PC-3 (cell line): ENCODE results near the gene SF3A2. TPM values are rescaled to one million over a fixed set of nuclear protein-coding genes. Genes with fewer than 3 reads are reported as not detected.

Source experiments
- ATAC-seq: fragments of 200-7000 bp; cut with Tn5 transposase; 2 replicates; pipeline ENCODE4 v1.9.1; 2020; ENCODE audit warnings: mild to moderate bottlenecking, moderate library complexity
- BruUV-seq: library from RNA; stranded (reverse); fragments of 400-500 nt; replicated peaks from 2 replicates; lab custom pipeline; 2021; lab: Mats Ljungman, UMichigan
- CTCF ChIA-PET: fragments of 300-600 bp; sonication (Branson Sonifier 250); formaldehyde crosslinking; loops from one replicate; lab custom pipeline; 2022; ENCODE audit warnings: antibody characterized with exemption; lab: Charles Lee
- POLR2A ChIA-PET: fragments of 300-600 bp; sonication (Branson Sonifier 250); formaldehyde crosslinking; loops from one replicate; lab custom pipeline; 2022; ENCODE audit warnings: antibody characterized with exemption; ENCODE audit not compliant: unreplicated experiment; lab: Charles Lee
- DNase-seq: peaks from one replicate; pipeline ENCODE4 v3.0.0-alpha.2; 2015
- H2AFZ ChIP-seq: fragments of 300-600 bp; sonication (generic); 2 replicates; pipeline ENCODE4 v1.6.0; 2016; ENCODE audit warnings: antibody characterized with exemption, low read length
- H3F3A ChIP-seq: fragments of 300-600 bp; sonication (generic); one replicate; pipeline ENCODE4 v1.6.0; 2017; ENCODE audit warnings: antibody characterized with exemption, low read length, control low read depth, mild to moderate bottlenecking; ENCODE audit not compliant: unreplicated experiment
- H3K27ac ChIP-seq: fragments of 300-600 bp; sonication (generic); 2 replicates; pipeline ENCODE4 v1.5.1; 2016; ENCODE audit warnings: mild to moderate bottlenecking, low read length
- H3K27me3 ChIP-seq: fragments of 300-600 bp; sonication (generic); 2 replicates; pipeline ENCODE4 v1.6.1; 2016; ENCODE audit warnings: low read length, mixed read lengths
- H3K36me3 ChIP-seq: fragments of 300-600 bp; sonication (generic); 2 replicates; pipeline ENCODE4 v1.6.1; 2016; ENCODE audit warnings: low read depth, mixed run types, low read length, mixed read lengths
- H3K4me1 ChIP-seq: fragments of 300-600 bp; sonication (generic); 2 replicates; pipeline ENCODE4 v1.5.1; 2016; ENCODE audit warnings: low read length; ENCODE audit not compliant: insufficient read depth
- H3K4me2 ChIP-seq: fragments of 300-600 bp; sonication (generic); 2 replicates; pipeline ENCODE4 v1.6.0; 2016; ENCODE audit warnings: low read length
- H3K4me3 ChIP-seq: fragments of 300-600 bp; sonication (generic); 2 replicates; pipeline ENCODE4 v1.5.1; 2016; ENCODE audit warnings: mild to moderate bottlenecking, low read length, mixed read lengths
- H3K79me2 ChIP-seq: fragments of 300-600 bp; sonication (generic); 2 replicates; pipeline ENCODE4 v1.6.1; 2017; ENCODE audit warnings: low read length, mixed read lengths
- H3K9ac ChIP-seq: fragments of 300-600 bp; sonication (generic); 2 replicates; pipeline ENCODE4 v1.6.0; 2016; ENCODE audit warnings: mild to moderate bottlenecking, low read length
- H3K9me2 ChIP-seq: fragments of 300-600 bp; sonication (generic); replicated peaks from 2 replicates; pipeline ENCODE4 v1.6.1; 2016; ENCODE audit warnings: mixed run types, low read length, mixed read lengths
- H3K9me3 ChIP-seq: fragments of 300-600 bp; sonication (generic); 2 replicates; pipeline ENCODE4 v1.6.1; 2016; ENCODE audit warnings: low read length, mixed read lengths
- H4K20me1 ChIP-seq: fragments of 300-600 bp; sonication (generic); 2 replicates; pipeline ENCODE4 v1.6.1; 2016; ENCODE audit warnings: low read length, mixed read lengths
- CTCF ChIP-seq: fragments of 300-600 bp; sonication (generic); conservative IDR thresholded peaks from 2 replicates; pipeline ENCODE4 v1.5.1; 2017; ENCODE audit warnings: antibody characterized with exemption, low read depth, mild to moderate bottlenecking, low read length
- EZH2 ChIP-seq: fragments of 300-600 bp; sonication (generic); IDR thresholded peaks from one replicate; pipeline ENCODE4 v1.6.1; 2017; ENCODE audit warnings: antibody characterized with exemption, mild to moderate bottlenecking, low read length; ENCODE audit not compliant: unreplicated experiment
- EZH2phosphoT487 ChIP-seq: fragments of 300-600 bp; sonication (generic); IDR thresholded peaks from 2 replicates; pipeline ENCODE4 v1.6.1; 2018; ENCODE audit warnings: mild to moderate bottlenecking, antibody characterized with exemption, low read length, borderline replicate concordance
- intact Hi-C: fragments of 100-400 bp; cut with micrococcal nuclease; formaldehyde crosslinking; loops from 2 replicates; pipeline ENCODE4 v1.9.0; 2023
- total RNA-seq: library from RNA; depleted of rRNA; stranded (reverse); fragments of >200 nt; gene quantifications from 2 replicates; pipeline ENCODE4 v1.2.3, GENCODE V29; 2014

SF3A2 gene
- total RNA-seq, 1 experiment from 2014 or later, result 55.5 TPM

GRCh38 chr19:2214251-2214650 lies 22.4 kb upstream of the SF3A2 start:
- CTCF ChIA-PET, result no interaction called here
- no peak overlapping the region for H3K27ac ChIP-seq
- H2AFZ ChIP-seq, result no peak overlapping the region
- no peaks in the 10 kb centered on the region for H3K9me2 ChIP-seq
- H3F3A ChIP-seq, result no peaks in the 10 kb centered on the region
- BruUV-seq, result no TSS peak
- H3K4me2 ChIP-seq, result no peak overlapping the region
- no peaks in the 10 kb centered on the region for H3K4me1 ChIP-seq
- H3K36me3 ChIP-seq, result peaks cover 5% of the 10 kb centered on the region; the same call in 1 of the 2 replicates
- no peak overlapping the region for H3K9ac ChIP-seq
- ATAC-seq, result no peak
- no peak overlapping the region for H3K4me3 ChIP-seq
- no peaks in the 10 kb centered on the region for H4K20me1 ChIP-seq
- DNase-seq, result no peak
- intact Hi-C loops, result no loop called here
- no peaks in the 10 kb centered on the region for H3K9me3 ChIP-seq
- POLR2A ChIA-PET, result no interaction called here
- no peaks in the 10 kb centered on the region for H3K27me3 ChIP-seq
- H3K79me2 ChIP-seq, result no peaks in the 10 kb centered on the region
- TF ChIP-seq CTCF, result no peak
- no peak for TF ChIP-seq EZH2
- no peak for TF ChIP-seq EZH2phosphoT487

- Histone ChIP-seq H3K9ac (no peak overlapping the region), H3K9me2 (no peaks in the 10 kb centered on the region), H3K79me2 (no peaks in the 10 kb centered on the region), H4K20me1 (no peaks in the 10 kb centered on the region), H3K27ac (no peak overlapping the region), H3K27me3 (no peaks in the 10 kb centered on the region), H3K4me2 (no peak overlapping the region), H2AFZ (no peak overlapping the region), H3K4me1 (no peaks in the 10 kb centered on the region), H3K9me3 (no peaks in the 10 kb centered on the region), H3K4me3 (no peak overlapping the region), H3K36me3 (peaks cover 5% of the 10 kb centered on the region; the same call in 1 of the 2 replicates), H3F3A (no peaks in the 10 kb centered on the region)
- DNase-seq, result no peak
- no peak for TF ChIP-seq CTCF
- no peak for TF ChIP-seq EZH2phosphoT487
- TF ChIP-seq EZH2, result no peak
- POLR2A ChIA-PET, result no interaction called here
- ATAC-seq, result no peak
- CTCF ChIA-PET, result no interaction called here
- intact Hi-C loops, result no loop called here
- BruUV-seq, result no TSS peak
Observed at GRCh38 chr19:2215281-2215751, 21.3 kb upstream of the SF3A2 start.

GRCh38 chr19:2216361-2217225 lies 20.0 kb upstream of the SF3A2 start:
- no TSS peak for BruUV-seq
- CTCF ChIA-PET, result no interaction called here
- intact Hi-C loops, result no loop called here

More at GRCh38 chr19:2216361-2217225, 20.0 kb upstream of the SF3A2 start:
- POLR2A ChIA-PET, result no interaction called here
- H3K27me3 ChIP-seq, result no peaks in the 10 kb centered on the region
- DNase-seq (no peak), ATAC-seq (no peak)
- H4K20me1 ChIP-seq, result no peaks in the 10 kb centered on the region
- no peaks in the 10 kb centered on the region for H3K9me3 ChIP-seq
- H3K9ac ChIP-seq, result no peak overlapping the region
- H3K9me2 ChIP-seq, result no peaks in the 10 kb centered on the region
- H2AFZ ChIP-seq, result no peak overlapping the region
- no peaks in the 10 kb centered on the region for H3F3A ChIP-seq
- H3K4me1 ChIP-seq, result no peaks in the 10 kb centered on the region
- no peak overlapping the region for H3K4me2 ChIP-seq
- no peak overlapping the region for H3K27ac ChIP-seq
- H3K4me3 ChIP-seq, result no peak overlapping the region
- TF ChIP-seq CTCF (no peak), EZH2phosphoT487 (no peak), EZH2 (no peak)
- peaks cover 3% of the 10 kb centered on the region; the same call in 1 of the 2 replicates for H3K36me3 ChIP-seq
- H3K79me2 ChIP-seq, result no peaks in the 10 kb centered on the region
